T1000 (cell line): ENCODE data around the gene ZNF764.
"Not testable (repeated sequence)": the region's sequence is repeated elsewhere in the genome, so short reads cannot be mapped to it uniquely, and the experiment has no call there.

Experiments used
- DNase-seq: peaks from one replicate; lab custom pipeline; 2025; ENCODE audit warnings: mixed read lengths; lab: John Stamatoyannopoulos, UW

ZNF764 gene

GRCh38 chr16:30548416-30549253, 9.5 kb downstream of the ZNF764 start:
- no peak for DNase-seq

- no peak for DNase-seq
Measured at GRCh38 chr16:30546115-30546514, 12.1 kb downstream of the ZNF764 start.

- DNase-seq: no peak
Measured at GRCh38 chr16:30543067-30543466, 15.1 kb downstream of the ZNF764 start.

- DNase-seq: peak; percentile 29
Measured at GRCh38 chr16:30541502-30542329, 16.5 kb downstream of the ZNF764 start.

GRCh38 chr16:30540916-30541464, 17.2 kb downstream of the ZNF764 start:
- not testable (repeated sequence) for DNase-seq

- DNase-seq: not testable (repeated sequence)
Measured at GRCh38 chr16:30539986-30540526, 18.1 kb downstream of the ZNF764 start.

GRCh38 chr16:30539000-30539964, 18.9 kb downstream of the ZNF764 start:
- no peak for DNase-seq

- DNase-seq: not testable (repeated sequence)
Measured at GRCh38 chr16:30536391-30537024, 21.7 kb downstream of the ZNF764 start.

GRCh38 chr16:30535777-30536190, 22.4 kb downstream of the ZNF764 start:
- no peak for DNase-seq

- no peak for DNase-seq
Measured at GRCh38 chr16:30535106-30535776, 22.9 kb downstream of the ZNF764 start.

- peak; percentile 64 for DNase-seq
Measured at GRCh38 chr16:30534368-30535105, 23.6 kb downstream of the ZNF764 start, which contains the start of gene ZNF747. Gene ZNF747, minus strand, starts transcription at chr16:30534858. Its CDS starts 179 bp downstream, at chr16:30534679.

- no peak for DNase-seq
Measured at GRCh38 chr16:30533748-30534367, 24.3 kb downstream of the ZNF764 start.

- DNase-seq: no peak
Measured at GRCh38 chr16:30533146-30533522, 25.0 kb downstream of the ZNF764 start.

- no peak for DNase-seq
Measured at GRCh38 chr16:30532285-30533145, 25.7 kb downstream of the ZNF764 start.

- DNase-seq: no peak
Measured at GRCh38 chr16:30530163-30531037, 27.8 kb downstream of the ZNF764 start.

- DNase-seq: no peak
Measured at GRCh38 chr16:30528799-30529457, 29.2 kb downstream of the ZNF764 start.
